ENCODE data around the gene NTM. TPM values are rescaled to one million over a fixed set of nuclear protein-coding genes. Genes with fewer than 3 reads are reported as not detected.

The NTM gene
- total RNA-seq, 1 donor from 2014 or later, result not detected

DNA sequence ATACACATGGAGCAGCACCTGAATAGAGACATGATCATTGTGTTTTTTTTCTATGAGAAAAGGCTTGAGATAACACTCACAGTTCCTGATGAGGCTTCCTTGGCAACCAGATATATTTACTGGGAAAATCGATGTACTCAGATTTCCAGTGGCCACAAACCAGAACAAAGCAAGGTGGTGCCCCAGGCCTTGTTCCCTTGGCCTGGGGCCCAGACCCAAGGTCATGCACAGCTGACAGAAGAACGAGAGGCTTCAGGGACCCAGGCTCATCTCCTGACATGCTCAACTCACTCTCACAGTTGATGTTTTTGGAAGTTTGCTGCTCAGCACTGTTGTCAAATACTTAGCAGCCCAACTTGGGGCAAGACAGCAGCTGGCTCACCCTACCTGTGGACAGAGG, 281.8 kb downstream of the NTM start:
- ChIA-PET POLR2A (no interaction called here), CTCF (no interaction called here)
- DNase-seq (no peak), ATAC-seq (ENCODE audit: low read depth) (no peak)
- no peaks in the 10 kb centered on the region for H3K36me3 Mint-ChIP-seq (ENCODE audit: low read depth)
- TF ChIP-seq, protein P1, sequence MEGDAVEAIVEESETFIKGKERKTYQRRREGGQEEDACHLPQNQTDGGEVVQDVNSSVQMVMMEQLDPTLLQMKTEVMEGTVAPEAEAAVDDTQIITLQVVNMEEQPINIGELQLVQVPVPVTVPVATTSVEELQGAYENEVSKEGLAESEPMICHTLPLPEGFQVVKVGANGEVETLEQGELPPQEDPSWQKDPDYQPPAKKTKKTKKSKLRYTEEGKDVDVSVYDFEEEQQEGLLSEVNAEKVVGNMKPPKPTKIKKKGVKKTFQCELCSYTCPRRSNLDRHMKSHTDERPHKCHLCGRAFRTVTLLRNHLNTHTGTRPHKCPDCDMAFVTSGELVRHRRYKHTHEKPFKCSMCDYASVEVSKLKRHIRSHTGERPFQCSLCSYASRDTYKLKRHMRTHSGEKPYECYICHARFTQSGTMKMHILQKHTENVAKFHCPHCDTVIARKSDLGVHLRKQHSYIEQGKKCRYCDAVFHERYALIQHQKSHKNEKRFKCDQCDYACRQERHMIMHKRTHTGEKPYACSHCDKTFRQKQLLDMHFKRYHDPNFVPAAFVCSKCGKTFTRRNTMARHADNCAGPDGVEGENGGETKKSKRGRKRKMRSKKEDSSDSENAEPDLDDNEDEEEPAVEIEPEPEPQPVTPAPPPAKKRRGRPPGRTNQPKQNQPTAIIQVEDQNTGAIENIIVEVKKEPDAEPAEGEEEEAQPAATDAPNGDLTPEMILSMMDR (IDR thresholded peaks at IDR 0.05), result no peak
- H3K4me3 Mint-ChIP-seq, result no peak overlapping the region
- H3K9me3 Mint-ChIP-seq, result peaks cover 6% of the 10 kb centered on the region
- intact Hi-C loops (cut with micrococcal nuclease), result no loop called here
- no peak overlapping the region for H3K27ac Mint-ChIP-seq
- no peaks in the 10 kb centered on the region for H3K27me3 Mint-ChIP-seq
- H3K4me1 Mint-ChIP-seq, result no peaks in the 10 kb centered on the region

DNA sequence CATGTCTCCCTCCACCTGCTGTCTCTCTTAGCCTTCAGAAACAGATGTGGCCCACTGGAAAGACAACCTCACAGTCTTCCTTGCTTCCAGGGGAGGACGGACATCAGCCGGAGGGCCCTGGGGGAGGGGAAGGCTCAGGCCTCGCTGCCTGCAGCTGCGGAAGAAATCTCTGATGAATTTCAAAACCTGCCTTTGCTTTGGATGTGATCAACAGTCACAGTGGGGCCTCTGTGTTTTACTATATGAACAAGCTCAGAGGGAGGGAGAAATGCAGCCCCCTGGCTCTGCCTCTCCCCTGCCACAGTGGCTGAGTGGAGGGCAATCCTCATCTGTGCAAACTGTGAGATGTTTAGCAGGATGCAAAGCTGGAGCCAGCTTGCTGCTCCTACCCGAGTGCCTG, 282.8 kb downstream of the NTM start:
- no peak for ATAC-seq (ENCODE audit: low read depth)
- Mint-ChIP-seq H3K4me3 (no peak overlapping the region), H3K9me3 (peaks cover 2% of the 10 kb centered on the region), H3K36me3 (ENCODE audit: low read depth) (no peaks in the 10 kb centered on the region), H3K4me1 (no peaks in the 10 kb centered on the region), H3K27me3 (no peaks in the 10 kb centered on the region), H3K27ac (no peak overlapping the region)
- intact Hi-C loops (cut with micrococcal nuclease), result no loop called here
- CTCF ChIA-PET, result no interaction called here
- TF ChIP-seq, protein P1 (IDR thresholded peaks at IDR 0.05), result no peak
- DNase-seq, result no peak
- POLR2A ChIA-PET, result no interaction called here

DNA sequence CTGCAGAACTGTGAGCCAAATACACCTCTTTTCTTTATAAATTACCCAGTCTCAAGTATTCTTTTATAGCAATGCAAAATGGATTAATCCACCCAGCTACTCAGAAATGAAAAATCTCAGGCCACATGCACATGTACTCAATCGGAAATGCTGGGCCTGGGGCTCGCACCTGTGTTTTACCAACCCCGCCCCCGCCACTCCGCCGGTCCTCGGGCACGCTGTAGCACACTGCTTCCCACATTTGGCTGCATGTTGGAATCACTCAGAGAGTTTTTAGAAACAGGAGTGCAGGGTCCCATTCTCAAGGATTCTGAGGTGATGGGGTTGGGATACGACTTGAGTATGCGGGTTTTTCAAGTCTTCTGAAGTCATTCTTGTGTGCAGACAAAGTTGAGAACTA, 284.4 kb downstream of the NTM start:
- Mint-ChIP-seq H3K27me3 (no peaks in the 10 kb centered on the region), H3K27ac (no peak overlapping the region), H3K4me1 (no peaks in the 10 kb centered on the region), H3K4me3 (no peak overlapping the region), H3K9me3 (no peaks in the 10 kb centered on the region), H3K36me3 (ENCODE audit: low read depth) (no peaks in the 10 kb centered on the region)
- intact Hi-C loops (cut with micrococcal nuclease), result no loop called here
- ChIA-PET CTCF (no interaction called here), POLR2A (no interaction called here)
- DNase-seq (no peak), ATAC-seq (ENCODE audit: low read depth) (no peak)
- TF ChIP-seq, protein P1 (IDR thresholded peaks at IDR 0.05), result no peak

DNA sequence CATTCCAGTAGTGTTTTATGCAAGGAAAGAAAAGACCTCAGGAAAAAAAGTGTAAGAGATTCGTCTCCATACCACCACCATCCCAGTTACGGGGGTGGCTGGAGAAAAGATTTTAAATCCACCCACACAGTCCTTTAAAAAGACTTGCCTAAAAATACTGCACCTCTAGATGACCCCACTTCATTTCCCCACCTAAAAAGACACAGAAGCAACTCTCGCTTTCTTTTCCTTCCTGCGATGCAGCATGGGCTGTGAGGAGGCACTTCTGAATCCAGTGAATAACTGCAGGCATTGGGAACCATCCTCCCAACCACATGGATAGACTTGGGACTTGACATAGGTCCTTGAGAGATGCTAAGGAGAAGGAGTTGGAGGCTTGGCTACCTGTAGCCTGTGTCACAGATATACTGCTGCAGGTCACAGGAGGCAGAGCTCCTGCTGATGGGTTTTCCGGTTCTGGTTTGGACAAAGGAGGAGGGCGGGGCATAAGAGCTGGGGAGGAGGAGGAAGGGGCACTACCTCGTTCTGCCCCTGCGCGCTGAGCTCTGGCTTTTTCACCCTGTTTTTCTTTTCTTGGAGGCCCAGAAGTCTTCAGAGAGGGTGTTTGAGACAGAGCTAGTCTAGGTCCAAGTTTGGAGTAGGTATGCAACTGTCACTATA, 285.9 kb downstream of the NTM start:
- H3K27me3 Mint-ChIP-seq, result peaks cover 4% of the 10 kb centered on the region
- TF ChIP-seq, protein P1 (IDR thresholded peaks at IDR 0.05), result no peak
- H3K4me1 Mint-ChIP-seq, result no peaks in the 10 kb centered on the region
- DNase-seq, result no peak
- ChIA-PET POLR2A (no interaction called here), CTCF (interaction anchor here (0.7 kb wide), 1 partner anchor 18 kb away, joined by 3 read pairs; no protein-coding TSS in a partner anchor)
- H3K36me3 Mint-ChIP-seq (ENCODE audit: low read depth), result no peaks in the 10 kb centered on the region
- no peak overlapping the region for H3K4me3 Mint-ChIP-seq
- H3K9me3 Mint-ChIP-seq, result no peaks in the 10 kb centered on the region
- no peak for ATAC-seq (ENCODE audit: low read depth)
- no peak overlapping the region for H3K27ac Mint-ChIP-seq
- intact Hi-C loops (cut with micrococcal nuclease), result no loop called here

GRCh38 chr11:131656839-131657211, 286.4 kb downstream of the NTM start:
- no peak for ATAC-seq (ENCODE audit: low read depth)
- Mint-ChIP-seq H3K4me1 (no peaks in the 10 kb centered on the region), H3K27me3 (peaks cover 4% of the 10 kb centered on the region), H3K4me3 (no peak overlapping the region), H3K27ac (no peak overlapping the region), H3K9me3 (no peaks in the 10 kb centered on the region), H3K36me3 (ENCODE audit: low read depth) (no peaks in the 10 kb centered on the region)
- intact Hi-C loops (cut with micrococcal nuclease), result no loop called here
- no peak for DNase-seq
- CTCF ChIA-PET, result interaction anchor here (0.7 kb wide), 1 partner anchor 18 kb away, joined by 3 read pairs; no protein-coding TSS in a partner anchor
- TF ChIP-seq, protein P1 (IDR thresholded peaks at IDR 0.05), result no peak
- POLR2A ChIA-PET, result no interaction called here
